SK-N-SH (cell line): ENCODE data around the gene KBTBD13.

ENCODE experiments used
- CHD2 ChIP-seq: fragments of 150-350 bp; IDR thresholded peaks from 2 replicates; pipeline ENCODE4 v1.6.1; 2018; ENCODE audit warnings: low read length; ENCODE audit not compliant: partially characterized antibody
- ELF1 ChIP-seq: IDR thresholded peaks from 2 replicates; pipeline ENCODE4 v1.4.0; 2012
- EP300 ChIP-seq, 2 experiments: IDR thresholded peaks; 2 replicates each; pipeline versions ENCODE4 v1.4.0 to v1.6.1; 2012; ENCODE audit warnings: borderline replicate concordance in 1 of 2, low read depth in 1 of 2, low read length in 1 of 2
- EZH2phosphoT487 ChIP-seq: fragments of 200-600 bp; sonication (generic); IDR thresholded peaks from 2 replicates; pipeline ENCODE4 v1.6.1; 2017; ENCODE audit warnings: low read depth, mixed run types, mild to moderate bottlenecking, antibody characterized with exemption, moderate library complexity, borderline replicate concordance
- FOXM1 ChIP-seq: IDR thresholded peaks from 2 replicates; pipeline ENCODE4 v1.4.0; 2012; ENCODE audit warnings: low read depth, mild to moderate bottlenecking
- GABPA ChIP-seq: IDR thresholded peaks from 2 replicates; pipeline ENCODE4 v1.4.0; 2012; ENCODE audit warnings: low read depth, mild to moderate bottlenecking
- NRF1 ChIP-seq: IDR thresholded peaks from 2 replicates; pipeline ENCODE4 v1.6.1; 2012; ENCODE audit warnings: low read depth, mild to moderate bottlenecking, low read length
- POLR2AphosphoS5 ChIP-seq: IDR thresholded peaks from 2 replicates; pipeline ENCODE4 v1.6.1; 2012; ENCODE audit warnings: low read depth, low read length
- TAF1 ChIP-seq: IDR thresholded peaks from 2 replicates; pipeline ENCODE4 v1.6.1; 2012; ENCODE audit warnings: low read depth, mild to moderate bottlenecking, low read length, moderate library complexity, borderline replicate concordance
- TCF12 ChIP-seq: IDR thresholded peaks from 2 replicates; pipeline ENCODE4 v1.4.0; 2012
- TF ChIP-seq, protein P1 (sequence below): fragments of 200-600 bp; sonication (generic); IDR thresholded peaks from 2 replicates; pipeline ENCODE4 v1.6.1; 2017; ENCODE audit warnings: antibody characterized with exemption, mild to moderate bottlenecking, moderate library complexity
- TF ChIP-seq, protein P2 (sequence below): fragments of 150-350 bp; IDR thresholded peaks from 2 replicates; pipeline ENCODE4 v1.6.1; 2016; ENCODE audit warnings: mild to moderate bottlenecking, low read depth, low read length
- TF ChIP-seq, protein P3 (sequence below): IDR thresholded peaks from 2 replicates; pipeline ENCODE4 v1.4.0; 2012; ENCODE audit warnings: low read depth, borderline replicate concordance

DNA sequence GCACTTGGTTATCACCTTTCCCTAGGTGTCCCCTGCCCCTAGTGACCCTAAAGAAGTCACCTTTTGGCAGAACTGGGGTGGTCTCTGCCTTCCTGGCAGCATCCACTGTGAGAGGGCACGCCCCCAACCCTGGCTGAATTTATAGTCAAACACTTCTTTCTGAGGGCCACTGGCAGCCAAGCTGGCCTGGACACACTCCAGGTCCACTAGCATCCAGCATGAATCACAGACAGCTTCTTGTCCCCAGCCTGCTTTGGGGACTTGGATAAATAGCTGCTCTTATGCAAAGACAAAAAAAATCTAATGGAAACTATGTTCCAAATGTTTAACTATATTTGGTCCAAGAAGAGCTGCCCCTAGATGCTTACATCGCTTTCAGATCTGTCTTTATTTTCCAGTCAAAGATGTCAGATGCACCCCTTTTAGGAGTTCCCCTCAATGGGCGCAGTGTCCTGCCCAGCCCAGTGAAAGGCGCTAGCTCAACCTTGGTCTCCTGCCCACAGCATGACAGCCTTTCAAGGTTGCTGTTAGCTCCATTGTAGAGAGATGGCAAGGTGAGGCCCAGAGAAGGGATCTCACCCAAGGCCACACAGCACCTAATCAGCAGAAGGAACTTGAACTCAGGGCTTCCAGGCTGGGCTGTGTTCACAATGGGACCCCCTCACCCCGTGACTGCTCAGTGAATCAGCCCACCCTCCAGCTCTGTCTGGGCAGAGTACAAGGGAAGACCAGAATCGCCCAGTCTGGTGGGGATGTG lies 15.7 kb upstream of the KBTBD13 start:
- TF ChIP-seq, protein P1, sequence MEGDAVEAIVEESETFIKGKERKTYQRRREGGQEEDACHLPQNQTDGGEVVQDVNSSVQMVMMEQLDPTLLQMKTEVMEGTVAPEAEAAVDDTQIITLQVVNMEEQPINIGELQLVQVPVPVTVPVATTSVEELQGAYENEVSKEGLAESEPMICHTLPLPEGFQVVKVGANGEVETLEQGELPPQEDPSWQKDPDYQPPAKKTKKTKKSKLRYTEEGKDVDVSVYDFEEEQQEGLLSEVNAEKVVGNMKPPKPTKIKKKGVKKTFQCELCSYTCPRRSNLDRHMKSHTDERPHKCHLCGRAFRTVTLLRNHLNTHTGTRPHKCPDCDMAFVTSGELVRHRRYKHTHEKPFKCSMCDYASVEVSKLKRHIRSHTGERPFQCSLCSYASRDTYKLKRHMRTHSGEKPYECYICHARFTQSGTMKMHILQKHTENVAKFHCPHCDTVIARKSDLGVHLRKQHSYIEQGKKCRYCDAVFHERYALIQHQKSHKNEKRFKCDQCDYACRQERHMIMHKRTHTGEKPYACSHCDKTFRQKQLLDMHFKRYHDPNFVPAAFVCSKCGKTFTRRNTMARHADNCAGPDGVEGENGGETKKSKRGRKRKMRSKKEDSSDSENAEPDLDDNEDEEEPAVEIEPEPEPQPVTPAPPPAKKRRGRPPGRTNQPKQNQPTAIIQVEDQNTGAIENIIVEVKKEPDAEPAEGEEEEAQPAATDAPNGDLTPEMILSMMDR, result no peak
- TF ChIP-seq EP300 (IDR thresholded peaks at IDR 0.05; ENCODE audit: borderline replicate concordance in 1 of 2, low read depth in 1 of 2, low read length in 1 of 2) (no peak), NRF1 (no peak), POLR2AphosphoS5 (no peak), TCF12 (no peak), TAF1 (no peak), ELF1 (no peak), EZH2phosphoT487 (no peak), GABPA (no peak), FOXM1 (no peak), CHD2 (no peak)
- TF ChIP-seq, protein P2, sequence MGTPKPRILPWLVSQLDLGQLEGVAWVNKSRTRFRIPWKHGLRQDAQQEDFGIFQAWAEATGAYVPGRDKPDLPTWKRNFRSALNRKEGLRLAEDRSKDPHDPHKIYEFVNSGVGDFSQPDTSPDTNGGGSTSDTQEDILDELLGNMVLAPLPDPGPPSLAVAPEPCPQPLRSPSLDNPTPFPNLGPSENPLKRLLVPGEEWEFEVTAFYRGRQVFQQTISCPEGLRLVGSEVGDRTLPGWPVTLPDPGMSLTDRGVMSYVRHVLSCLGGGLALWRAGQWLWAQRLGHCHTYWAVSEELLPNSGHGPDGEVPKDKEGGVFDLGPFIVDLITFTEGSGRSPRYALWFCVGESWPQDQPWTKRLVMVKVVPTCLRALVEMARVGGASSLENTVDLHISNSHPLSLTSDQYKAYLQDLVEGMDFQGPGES, result no peak
- TF ChIP-seq, protein P3, sequence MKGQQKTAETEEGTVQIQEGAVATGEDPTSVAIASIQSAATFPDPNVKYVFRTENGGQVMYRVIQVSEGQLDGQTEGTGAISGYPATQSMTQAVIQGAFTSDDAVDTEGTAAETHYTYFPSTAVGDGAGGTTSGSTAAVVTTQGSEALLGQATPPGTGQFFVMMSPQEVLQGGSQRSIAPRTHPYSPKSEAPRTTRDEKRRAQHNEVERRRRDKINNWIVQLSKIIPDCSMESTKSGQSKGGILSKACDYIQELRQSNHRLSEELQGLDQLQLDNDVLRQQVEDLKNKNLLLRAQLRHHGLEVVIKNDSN, result no peak
